ENCODE results near the gene PSEN1. TPM values are rescaled to one million over a fixed set of nuclear protein-coding genes. Genes with fewer than 3 reads are reported as not detected.

The PSEN1 gene
- total RNA-seq, 1 experiment from 2014 or later = 68.3 TPM

- no peak overlapping the region for H3K4me3 Mint-ChIP-seq (ENCODE audit: low read depth, unreplicated experiment)
- CTCF ChIA-PET = interaction anchor here (1.0 kb wide), 1 partner anchor 94 kb away, joined by 3 read pairs; no protein-coding TSS in a partner anchor
- intact Hi-C loops (cut with micrococcal nuclease; ENCODE audit: unreplicated experiment) = no loop called here
- H3K36me3 Mint-ChIP-seq (ENCODE audit: insufficient read depth, unreplicated experiment) = peaks cover 7% of the 10 kb centered on the region
- H3K27me3 Mint-ChIP-seq (ENCODE audit: unreplicated experiment) = peaks cover 8% of the 10 kb centered on the region
- no peak for DNase-seq
- no peak overlapping the region for H3K27ac Mint-ChIP-seq (ENCODE audit: unreplicated experiment)
- no peak for TF ChIP-seq CTCF (IDR thresholded peaks at IDR 0.05; ENCODE audit: unreplicated experiment)
- H3K9me3 Mint-ChIP-seq (ENCODE audit: low read depth, unreplicated experiment) = no peaks in the 10 kb centered on the region
- no peaks in the 10 kb centered on the region for H3K4me1 Mint-ChIP-seq (ENCODE audit: low read depth, unreplicated experiment)
- no TSS peak for BruUV-seq (replicated peaks)
These were observed 131.2 kb downstream of the PSEN1 start for GRCh38 chr14:73267474-73267873.

DNA sequence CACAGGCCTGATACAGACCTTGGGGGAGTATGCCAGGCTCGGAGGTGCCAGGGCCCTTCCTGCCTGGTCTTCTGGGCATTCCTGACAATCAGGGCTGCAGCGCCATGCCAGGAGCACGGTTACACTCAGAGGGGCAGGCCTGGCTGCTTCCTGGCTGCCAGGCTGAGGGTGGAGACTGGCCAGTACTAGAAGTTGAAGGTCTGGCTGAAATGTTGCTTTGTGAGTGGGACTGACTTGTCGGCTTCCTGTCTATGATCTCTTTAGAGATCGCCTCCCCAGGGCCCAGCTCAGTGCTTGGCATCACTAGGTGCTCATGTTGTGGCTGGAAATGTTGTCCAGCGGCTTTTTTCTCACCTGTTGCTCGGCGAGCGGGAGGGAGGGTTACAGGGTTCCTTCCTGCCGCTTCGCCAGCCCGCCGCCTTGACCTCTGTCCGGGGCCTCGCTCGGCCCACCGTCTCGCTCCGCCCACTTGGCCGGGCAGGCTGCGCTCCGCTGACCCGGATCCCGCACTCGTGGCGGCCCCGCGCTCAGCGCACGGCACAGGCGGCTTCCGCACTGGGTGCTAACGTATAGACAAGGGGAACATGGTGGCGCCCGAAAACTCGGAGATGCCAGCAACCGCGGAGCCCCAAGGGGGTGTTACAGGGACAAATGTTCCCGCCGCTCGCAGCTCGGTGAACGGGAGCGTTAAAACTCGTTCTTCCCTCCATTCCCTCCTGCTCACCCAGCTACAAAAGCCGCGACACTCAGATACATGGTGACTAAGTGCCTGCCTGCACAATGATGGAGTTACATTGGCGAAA is 133.6 kb downstream of the PSEN1 start:
- Mint-ChIP-seq H3K4me1 (ENCODE audit: low read depth, unreplicated experiment) (no peaks in the 10 kb centered on the region), H3K9me3 (ENCODE audit: low read depth, unreplicated experiment) (no peaks in the 10 kb centered on the region), H3K4me3 (ENCODE audit: low read depth, unreplicated experiment) (no peak overlapping the region), H3K27me3 (ENCODE audit: unreplicated experiment) (no peaks in the 10 kb centered on the region), H3K27ac (ENCODE audit: unreplicated experiment) (no peak overlapping the region), H3K36me3 (ENCODE audit: insufficient read depth, unreplicated experiment) (peaks cover 16% of the 10 kb centered on the region)
- no TSS peak for BruUV-seq (replicated peaks)
- no peak for DNase-seq
- CTCF ChIA-PET = no interaction called here
- TF ChIP-seq CTCF (IDR thresholded peaks at IDR 0.05; ENCODE audit: unreplicated experiment) = no peak
- intact Hi-C loops (cut with micrococcal nuclease; ENCODE audit: unreplicated experiment) = no loop called here

DNA sequence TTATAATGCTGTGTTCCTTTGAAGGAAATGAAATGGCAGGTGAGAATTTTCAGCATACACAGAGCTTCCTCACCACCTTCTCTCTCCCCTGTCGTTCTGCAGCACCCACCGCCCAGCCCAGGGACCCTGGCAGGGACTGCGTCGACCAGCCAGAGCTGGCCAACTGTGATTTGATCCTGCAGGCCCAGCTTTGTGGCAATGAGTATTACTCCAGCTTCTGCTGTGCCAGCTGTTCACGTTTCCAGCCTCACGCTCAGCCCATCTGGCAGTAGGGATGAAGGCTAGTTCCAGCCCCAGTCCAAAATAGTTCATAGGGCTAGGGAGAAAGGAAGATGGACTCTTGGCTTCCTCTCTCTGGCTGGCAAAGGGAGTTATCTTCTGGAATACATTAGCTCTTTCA is 136.1 kb downstream of the PSEN1 start:
- no peak for DNase-seq
- no peak overlapping the region for H3K4me3 Mint-ChIP-seq (ENCODE audit: low read depth, unreplicated experiment)
- no peaks in the 10 kb centered on the region for H3K4me1 Mint-ChIP-seq (ENCODE audit: low read depth, unreplicated experiment)
- H3K27ac Mint-ChIP-seq (ENCODE audit: unreplicated experiment) = no peak overlapping the region
- no peaks in the 10 kb centered on the region for H3K9me3 Mint-ChIP-seq (ENCODE audit: low read depth, unreplicated experiment)
- H3K36me3 Mint-ChIP-seq (ENCODE audit: insufficient read depth, unreplicated experiment) = peaks cover 32% of the 10 kb centered on the region
- BruUV-seq (replicated peaks) = no TSS peak
- no peak for TF ChIP-seq CTCF (IDR thresholded peaks at IDR 0.05; ENCODE audit: unreplicated experiment)
- CTCF ChIA-PET = interaction anchor here (0.6 kb wide), 1 partner anchor 215 kb away, joined by 5 read pairs; no protein-coding TSS in a partner anchor
- no peaks in the 10 kb centered on the region for H3K27me3 Mint-ChIP-seq (ENCODE audit: unreplicated experiment)
- intact Hi-C loops (cut with micrococcal nuclease; ENCODE audit: unreplicated experiment) = no loop called here

Other genes starting within 250 kb of the PSEN1 start
- 6.9 and 9.6 TPM in 2 replicates for gene DPF3, start 242.4 kb upstream of the PSEN1 start, total RNA-seq (2022)
- 20.8 and 21.6 TPM in 2 replicates for gene DCAF4, start 210.0 kb upstream of the PSEN1 start, total RNA-seq (2022)
- 10.6 and 11.9 TPM in 2 replicates for gene ZFYVE1, start 109.4 kb upstream of the PSEN1 start, total RNA-seq (2022)
- 87.5 and 94.2 TPM in 2 replicates for gene RBM25, start 78.0 kb upstream of the PSEN1 start, total RNA-seq (2022)
- 0.17 and 0.59 TPM in 2 replicates for gene PAPLN, start 101.0 kb downstream of the PSEN1 start, total RNA-seq (2022)

All from Calu3 (cell line).